A673 (cell line): ENCODE results near the gene PDLIM5. TPM values are rescaled to one million over a fixed set of nuclear protein-coding genes. Genes with fewer than 3 reads are reported as not detected.

ENCODE experiments used
- BruUV-seq: library from RNA; stranded (reverse); fragments of 400-500 nt; replicated peaks from 2 replicates; lab custom pipeline; 2021; lab: Mats Ljungman, UMichigan
- CTCF ChIA-PET: fragments of 300-600 bp; sonication (Branson Sonifier 250); formaldehyde crosslinking; loops from one replicate; lab custom pipeline; 2022; ENCODE audit warnings: antibody characterized with exemption; lab: Charles Lee
- POLR2A ChIA-PET: fragments of 300-600 bp; sonication (Branson Sonifier 250); formaldehyde crosslinking; loops from one replicate; lab custom pipeline; 2022; ENCODE audit warnings: antibody characterized with exemption; ENCODE audit not compliant: low non-redundant PET; lab: Charles Lee
- DNase-seq: peaks from one replicate; pipeline ENCODE4 v3.0.0-alpha.2; 2015; ENCODE audit warnings: low spot score
- H3K27ac ChIP-seq: fragments of 200-600 bp; sonication (generic); 2 replicates; pipeline ENCODE4 v1.5.1; 2016; ENCODE audit warnings: mixed run types, low read depth, mild to moderate bottlenecking, mixed read lengths, antibody characterized with exemption, low read length; ENCODE audit not compliant: poor library complexity, severe bottlenecking
- H3K27me3 ChIP-seq: fragments of 200-600 bp; sonication (generic); replicated peaks from 2 replicates; pipeline ENCODE4 v1.6.1; 2017; ENCODE audit warnings: mixed run types, low read depth, mild to moderate bottlenecking, mixed read lengths, antibody characterized with exemption, low read length; ENCODE audit not compliant: insufficient read depth, poor library complexity
- H3K36me3 ChIP-seq: fragments of 200-600 bp; sonication (generic); 2 replicates; pipeline ENCODE4 v1.6.1; 2016; ENCODE audit warnings: mixed run types, mild to moderate bottlenecking, mixed read lengths, antibody characterized with exemption, low read length; ENCODE audit not compliant: insufficient read depth, poor library complexity, severe bottlenecking
- H3K4me1 ChIP-seq: fragments of 200-600 bp; sonication (generic); 2 replicates; pipeline ENCODE4 v1.6.1; 2017; ENCODE audit warnings: mixed run types, mild to moderate bottlenecking, mixed read lengths, antibody characterized with exemption, low read length; ENCODE audit not compliant: insufficient read depth, poor library complexity, severe bottlenecking
- H3K4me3 ChIP-seq: fragments of 200-600 bp; sonication (generic); 2 replicates; pipeline ENCODE4 v1.5.1; 2016; ENCODE audit warnings: low read depth, mixed run types, mild to moderate bottlenecking, mixed read lengths, low read length; ENCODE audit not compliant: poor library complexity, severe bottlenecking
- H3K9me3 ChIP-seq: fragments of 200-600 bp; sonication (generic); 2 replicates; pipeline ENCODE4 v1.6.1; 2016; ENCODE audit warnings: mixed run types, low read depth, mild to moderate bottlenecking, mixed read lengths, antibody characterized with exemption, low read length; ENCODE audit not compliant: poor library complexity, severe bottlenecking
- CTCF ChIP-seq: fragments of 300-800, 200-600 bp; sonication (generic); conservative IDR thresholded peaks from 2 replicates; pipeline ENCODE4 v1.5.1; 2017; ENCODE audit warnings: low read depth, mild to moderate bottlenecking, antibody characterized with exemption, low read length, moderate library complexity, mixed read lengths
- EZH2 ChIP-seq: fragments of 200-600 bp; sonication (generic); IDR thresholded peaks from 2 replicates; pipeline ENCODE4 v1.6.1; 2017; ENCODE audit warnings: borderline replicate concordance, low read depth, mild to moderate bottlenecking, mixed read lengths, antibody characterized with exemption, low read length; ENCODE audit not compliant: poor library complexity, severe bottlenecking
- intact Hi-C: fragments of 100-400 bp; cut with micrococcal nuclease; formaldehyde crosslinking; loops from one replicate; pipeline ENCODE4 v1.10.0; 2022; ENCODE audit not compliant: unreplicated experiment
- total RNA-seq: library from RNA; stranded (reverse); gene quantifications from 2 replicates; pipeline ENCODE4 v1.2.3, GENCODE V29; 2021

Gene PDLIM5
- total RNA-seq, 1 experiment from 2014 or later, result 174 TPM

- no peaks in the 10 kb centered on the region for H3K36me3 ChIP-seq
- H3K4me3 ChIP-seq, result no peak overlapping the region
- H3K9me3 ChIP-seq, result no peaks in the 10 kb centered on the region
- BruUV-seq, result no TSS peak
- no peak overlapping the region for H3K27ac ChIP-seq
- H3K27me3 ChIP-seq, result no peaks in the 10 kb centered on the region
- ChIA-PET CTCF (no interaction called here), POLR2A (no interaction called here)
- TF ChIP-seq EZH2 (no peak), CTCF (no peak)
- intact Hi-C loops, result no loop called here
- peaks cover 23% of the 10 kb centered on the region for H3K4me1 ChIP-seq
- no peak for DNase-seq
Observed at GRCh38 chr4:94466923-94467322, 15.2 kb downstream of the PDLIM5 start.

- no peak for DNase-seq
- POLR2A ChIA-PET, result no interaction called here
- no TSS peak for BruUV-seq
- Histone ChIP-seq H3K27ac (no peak overlapping the region), H3K4me1 (peaks cover 11% of the 10 kb centered on the region), H3K27me3 (no peaks in the 10 kb centered on the region), H3K4me3 (no peak overlapping the region), H3K36me3 (no peaks in the 10 kb centered on the region), H3K9me3 (no peaks in the 10 kb centered on the region)
- TF ChIP-seq EZH2, result no peak
- TF ChIP-seq CTCF, result no peak
- CTCF ChIA-PET, result no interaction called here
- intact Hi-C loops, result no loop called here
Observed at GRCh38 chr4:94468093-94468769, 16.5 kb downstream of the PDLIM5 start.

- Histone ChIP-seq H3K27me3 (no peaks in the 10 kb centered on the region), H3K4me3 (no peak overlapping the region), H3K9me3 (no peaks in the 10 kb centered on the region), H3K27ac (no peak overlapping the region), H3K4me1 (peaks cover 4% of the 10 kb centered on the region), H3K36me3 (no peaks in the 10 kb centered on the region)
- no TSS peak for BruUV-seq
- DNase-seq, result no peak
- POLR2A ChIA-PET, result no interaction called here
- CTCF ChIA-PET, result no interaction called here
- TF ChIP-seq EZH2 (no peak), CTCF (no peak)
- intact Hi-C loops, result no loop called here
Observed at GRCh38 chr4:94469221-94469784, 17.6 kb downstream of the PDLIM5 start.
